Neuronal stem cell (in vitro differentiated cells): ENCODE measurements around the gene NRF1.

Source experiments
- DNase-seq: peaks from one replicate; pipeline ENCODE4 v3.0.0-alpha.2; 2013; ENCODE audit warnings: low spot score
- H2AFZ ChIP-seq: one replicate; pipeline ENCODE4 v1.6.1; 2013; ENCODE audit warnings: mild to moderate bottlenecking, low read length, inconsistent platforms
- H2AK5ac ChIP-seq: 2 replicates; pipeline ENCODE4 v1.6.1; 2013; ENCODE audit warnings: low read depth, mild to moderate bottlenecking, inconsistent platforms, low read length, moderate library complexity, mixed read lengths
- H2BK120ac ChIP-seq: 2 replicates; pipeline ENCODE4 v1.6.1; 2013; ENCODE audit warnings: low read depth, mild to moderate bottlenecking, inconsistent platforms, low read length, moderate library complexity, mixed read lengths
- H2BK12ac ChIP-seq: one replicate; pipeline ENCODE4 v1.6.1; 2013; ENCODE audit warnings: low read length, inconsistent platforms
- H2BK15ac ChIP-seq: 2 replicates; pipeline ENCODE4 v1.6.1; 2013; ENCODE audit warnings: mild to moderate bottlenecking, low read length, inconsistent platforms, mixed read lengths
- H2BK5ac ChIP-seq: one replicate; pipeline ENCODE4 v1.6.1; 2013; ENCODE audit warnings: inconsistent platforms, mild to moderate bottlenecking, low read length, moderate library complexity
- H3K14ac ChIP-seq: one replicate; pipeline ENCODE4 v1.6.1; 2013; ENCODE audit warnings: low read length, inconsistent platforms
- H3K18ac ChIP-seq: 2 replicates; pipeline ENCODE4 v1.6.1; 2013; ENCODE audit warnings: low read length, inconsistent platforms
- H3K23ac ChIP-seq: 2 replicates; pipeline ENCODE4 v1.6.1; 2013; ENCODE audit warnings: low read depth, mild to moderate bottlenecking, mixed read lengths, low read length, inconsistent platforms; ENCODE audit not compliant: poor library complexity
- H3K27ac ChIP-seq: replicated peaks from 3 replicates; pipeline ENCODE4 v1.5.1; 2013; ENCODE audit warnings: low read length, inconsistent platforms
- H3K27me3 ChIP-seq, 3 experiments: 2 replicates each; pipeline ENCODE4 v1.6.1; 2013; ENCODE audit warnings: low read length in 3 of 3, mild to moderate bottlenecking in 2 of 3, inconsistent platforms in 1 of 3, low read depth in 1 of 3, mixed read lengths in 1 of 3, moderate library complexity in 1 of 3; ENCODE audit not compliant: control insufficient read depth in 3 of 3, insufficient read depth in 3 of 3
- H3K36me3 ChIP-seq, 2 donors: replicated peaks in 1 of 2; 2 replicates each; pipeline ENCODE4 v1.6.1; 2013; ENCODE audit warnings: low read length in 2 of 2; ENCODE audit not compliant: control insufficient read depth in 2 of 2, insufficient read depth in 2 of 2
- H3K4ac ChIP-seq: 2 replicates; pipeline ENCODE4 v1.6.1; 2013; ENCODE audit warnings: inconsistent platforms, mild to moderate bottlenecking, low read length, moderate library complexity
- H3K4me1 ChIP-seq, 2 donors: 1 replicate in 1 of 2; 2 replicates in 1 of 2; pipeline ENCODE4 v1.6.1; 2013; ENCODE audit warnings: low read length in 2 of 2, low read depth in 1 of 2; ENCODE audit not compliant: control insufficient read depth in 2 of 2, insufficient read depth in 1 of 2
- H3K4me2 ChIP-seq: one replicate; pipeline ENCODE4 v1.6.1; 2013; ENCODE audit warnings: mild to moderate bottlenecking, low read length, inconsistent platforms; ENCODE audit not compliant: insufficient read depth, poor library complexity, severe bottlenecking
- H3K4me3 ChIP-seq, 2 donors: 2 replicates each; pipeline ENCODE4 v1.5.1; 2013; ENCODE audit warnings: low read length in 2 of 2, mild to moderate bottlenecking in 2 of 2, inconsistent platforms in 1 of 2, moderate library complexity in 1 of 2
- H3K79me1 ChIP-seq: one replicate; pipeline ENCODE4 v1.6.1; 2013; ENCODE audit warnings: low read depth, mild to moderate bottlenecking, inconsistent platforms, low read length, moderate library complexity
- H3K9ac ChIP-seq: one replicate; pipeline ENCODE4 v1.6.1; 2013; ENCODE audit warnings: mild to moderate bottlenecking, low read depth, low read length, inconsistent platforms; ENCODE audit not compliant: poor library complexity
- H3K9me3 ChIP-seq, 2 donors: replicated peaks in 1 of 2; 2 replicates each; pipeline versions ENCODE3 to v1.6.1; 2013; ENCODE audit warnings: low read length in 2 of 2, mild to moderate bottlenecking in 2 of 2, inconsistent platforms in 1 of 2, low read depth in 1 of 2, mixed read lengths in 1 of 2, moderate library complexity in 1 of 2; ENCODE audit not compliant: control insufficient read depth in 2 of 2, insufficient read depth in 1 of 2
- H4K8ac ChIP-seq: one replicate; pipeline ENCODE4 v1.6.1; 2013; ENCODE audit warnings: low read depth, mild to moderate bottlenecking, inconsistent platforms, low read length, moderate library complexity
- H4K91ac ChIP-seq: one replicate; pipeline ENCODE4 v1.6.1; 2013; ENCODE audit warnings: low read length, low read depth, mild to moderate bottlenecking, inconsistent platforms; ENCODE audit not compliant: poor library complexity
- WGBS, 2 donors: extraction: QIAGEN DNeasy Blood & Tissue Kit; methylation state at CpG; one replicate each; pipeline ENCODE4 v1.1.7; 2013; ENCODE audit warnings: missing lambda C conversion rate in 2 of 2, mixed read lengths in 1 of 2; ENCODE audit not compliant: insufficient read length in 2 of 2, insufficient replicate concordance in 1 of 2; ENCODE audit errors: extremely low coverage in 2 of 2; 5-methylcytosine and 5-hydroxymethylcytosine counted together

Gene NRF1

DNA sequence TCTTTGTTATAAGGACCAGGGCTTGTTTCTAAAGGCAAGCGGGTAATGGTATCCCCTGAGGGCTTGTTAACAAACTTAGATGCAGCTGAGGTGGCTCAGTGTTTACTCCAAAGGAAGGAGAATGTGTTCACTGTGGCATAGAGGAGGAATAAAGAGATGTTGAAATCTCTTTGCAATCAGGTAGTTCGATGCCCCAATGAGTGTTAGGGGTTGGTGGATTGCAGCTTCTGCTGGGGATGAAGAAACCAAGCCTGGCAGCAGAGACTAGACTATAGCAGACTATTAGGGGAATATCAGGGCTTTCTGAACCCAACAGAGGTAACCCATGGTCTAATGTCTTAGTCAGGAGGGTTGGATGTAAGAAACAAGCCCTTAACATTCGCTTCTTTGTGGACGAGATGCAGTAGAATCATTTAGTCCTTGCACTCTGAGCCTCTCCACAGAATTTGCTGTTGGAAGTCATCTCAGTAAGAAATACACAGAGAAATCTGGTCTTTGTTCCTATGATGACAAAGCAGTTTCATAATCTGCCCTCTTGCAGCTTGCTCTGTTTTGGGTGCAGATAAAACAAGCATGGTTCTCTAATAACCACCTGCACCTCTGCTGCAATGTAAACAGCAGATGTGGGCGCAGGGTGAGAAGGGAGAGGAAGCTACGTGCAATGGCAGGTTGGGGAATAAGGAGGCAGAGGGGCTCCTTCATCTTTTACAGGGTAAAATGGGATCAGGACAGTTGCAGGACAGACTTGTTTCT is 108.6 kb downstream of the NRF1 start:
- H4K91ac ChIP-seq: no peak overlapping the region
- H3K79me1 ChIP-seq: no peaks in the 10 kb centered on the region
- H3K4ac ChIP-seq: no peak overlapping the region
- no peak overlapping the region for H3K9ac ChIP-seq
- H2AFZ ChIP-seq: no peak overlapping the region
- no peak overlapping the region for H2BK15ac ChIP-seq
- no peaks in the 10 kb centered on the region for H3K9me3 ChIP-seq
- H2BK12ac ChIP-seq: no peak overlapping the region
- no peak overlapping the region for H3K18ac ChIP-seq
- H3K4me2 ChIP-seq: no peak overlapping the region
- no CpG with 5 or more reads among the region's 6 CpGs for WGBS, 2 donors
- H2AK5ac ChIP-seq: no peak overlapping the region
- no peak for DNase-seq
- H2BK120ac ChIP-seq: no peak overlapping the region
- H2BK5ac ChIP-seq: no peak overlapping the region
- no peak overlapping the region for H3K27ac ChIP-seq
- H3K4me1 ChIP-seq: no peaks in the 10 kb centered on the region
- H3K14ac ChIP-seq: no peak overlapping the region
- no peak overlapping the region for H4K8ac ChIP-seq
- no peaks in the 10 kb centered on the region for H3K27me3 ChIP-seq
- no peak overlapping the region for H3K4me3 ChIP-seq
- peaks cover 16 to 85% of the 10 kb centered on the region in 2 donors for H3K36me3 ChIP-seq
- no peak overlapping the region for H3K23ac ChIP-seq

DNA sequence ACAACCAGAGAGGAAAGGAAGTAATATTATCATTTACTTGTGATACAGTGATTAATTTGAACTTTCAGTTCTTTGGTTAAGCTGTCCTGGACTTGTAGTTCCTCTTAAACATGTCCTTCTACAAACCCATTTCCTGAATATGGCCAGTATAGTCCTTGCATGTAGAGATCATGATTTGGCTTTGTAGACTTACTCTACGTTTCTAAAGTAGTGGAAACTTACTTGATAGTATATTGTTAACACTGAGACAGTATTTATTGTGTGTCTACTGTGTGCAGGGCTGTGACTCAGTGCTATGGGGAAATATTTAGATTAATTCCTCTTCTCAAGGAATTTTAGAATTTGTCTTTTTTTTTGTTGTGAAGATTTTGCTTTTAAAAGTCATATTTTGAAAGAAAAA is 109.5 kb downstream of the NRF1 start:
- Histone ChIP-seq H4K8ac (no peak overlapping the region), H3K27ac (no peak overlapping the region), H3K4me2 (no peak overlapping the region), H2BK12ac (no peak overlapping the region), H3K4ac (no peak overlapping the region), H3K79me1 (no peaks in the 10 kb centered on the region), H3K4me1 (peaks cover 0 to 1% of the 10 kb centered on the region in 2 donors), H2AFZ (no peak overlapping the region), H2AK5ac (no peak overlapping the region), H3K9ac (no peak overlapping the region), H3K4me3 (no peak overlapping the region), H3K36me3 (peaks cover 18 to 81% of the 10 kb centered on the region in 2 donors), H3K14ac (no peak overlapping the region), H3K23ac (no peak overlapping the region), H4K91ac (no peak overlapping the region), H2BK15ac (no peak overlapping the region), H3K27me3 (no peaks in the 10 kb centered on the region), H3K18ac (no peak overlapping the region), H2BK5ac (no peak overlapping the region), H3K9me3 (no peaks in the 10 kb centered on the region), H2BK120ac (no peak overlapping the region)
- no CpG with 5 or more reads among the region's 1 CpG for WGBS, 2 donors
- DNase-seq: no peak

DNA sequence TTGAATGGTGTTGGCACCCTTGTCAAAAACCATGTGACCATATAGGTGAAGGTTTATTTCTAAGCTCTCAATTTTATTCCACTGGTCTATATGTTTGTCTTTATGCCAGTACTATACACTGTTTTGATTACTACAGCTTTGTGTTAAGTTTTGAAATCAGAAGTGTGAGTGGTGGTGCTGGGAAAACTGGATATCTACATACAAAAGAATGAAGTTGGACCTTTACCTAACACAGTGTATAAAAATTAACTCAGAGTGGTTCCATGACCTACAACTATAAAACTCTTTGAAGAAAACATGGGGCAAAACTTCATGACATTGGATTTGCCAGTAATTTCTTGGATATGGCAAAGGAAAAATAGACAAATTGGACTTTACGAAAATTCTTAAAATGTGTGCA is 112.2 kb downstream of the NRF1 start:
- no CpG with 5 or more reads among the region's 1 CpG for WGBS, 2 donors
- H2BK15ac ChIP-seq: no peak overlapping the region

DNA sequence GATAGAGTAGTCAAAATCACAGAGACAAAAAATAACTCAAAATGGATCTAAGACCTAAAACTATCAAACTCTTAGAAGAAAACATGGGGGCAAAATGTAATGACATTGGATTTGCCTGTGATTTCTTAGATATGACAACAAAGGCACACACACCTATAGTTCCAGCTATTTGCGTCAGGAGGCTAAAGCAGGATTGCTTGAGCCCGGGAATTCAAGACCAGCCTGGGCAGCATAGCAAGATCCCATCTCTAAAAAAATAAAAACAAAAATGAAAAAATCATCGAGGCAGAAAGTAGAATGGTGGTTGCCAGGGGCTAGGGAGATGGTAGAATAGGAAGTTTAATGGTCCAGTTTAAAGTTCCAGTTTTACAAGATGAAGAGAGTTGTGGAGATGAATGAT is 113.3 kb downstream of the NRF1 start:
- Histone ChIP-seq H3K9ac (no peak overlapping the region), H4K8ac (no peak overlapping the region), H3K4me1 (peaks cover 0 to 1% of the 10 kb centered on the region in 2 donors), H3K14ac (no peak overlapping the region), H3K4me2 (no peak overlapping the region), H3K23ac (no peak overlapping the region), H2BK120ac (no peak overlapping the region), H2BK15ac (no peak overlapping the region), H3K27me3 (no peaks in the 10 kb centered on the region), H2BK5ac (no peak overlapping the region), H3K79me1 (no peaks in the 10 kb centered on the region), H2AFZ (no peak overlapping the region), H3K4ac (no peak overlapping the region), H2BK12ac (no peak overlapping the region), H3K9me3 (no peaks in the 10 kb centered on the region), H3K4me3 (no peak overlapping the region), H3K18ac (no peak overlapping the region), H3K27ac (no peak overlapping the region), H3K36me3 (peaks cover 15 to 81% of the 10 kb centered on the region in 2 donors), H4K91ac (no peak overlapping the region), H2AK5ac (no peak overlapping the region)
- no peak for DNase-seq
- no CpG with 5 or more reads among the region's 3 CpGs for WGBS, 2 donors

More for the DNA sequence above, 112.2 kb downstream of the NRF1 start:
- Histone ChIP-seq H3K14ac (no peak overlapping the region), H3K4ac (no peak overlapping the region), H3K9me3 (no peaks in the 10 kb centered on the region), H2BK120ac (no peak overlapping the region), H3K36me3 (peaks cover 11 to 81% of the 10 kb centered on the region in 2 donors), H2BK12ac (no peak overlapping the region), H3K9ac (no peak overlapping the region), H3K4me1 (peaks cover 0 to 1% of the 10 kb centered on the region in 2 donors), H2BK5ac (no peak overlapping the region), H3K27ac (no peak overlapping the region), H4K91ac (no peak overlapping the region), H2AFZ (no peak overlapping the region), H2AK5ac (no peak overlapping the region), H3K27me3 (no peaks in the 10 kb centered on the region), H3K4me2 (no peak overlapping the region), H4K8ac (no peak overlapping the region), H3K18ac (no peak overlapping the region), H3K23ac (no peak overlapping the region), H3K4me3 (no peak overlapping the region), H3K79me1 (no peaks in the 10 kb centered on the region)
- DNase-seq: no peak
